ENCODE measurements around the gene NPW. TPM values are rescaled to one million over a fixed set of nuclear protein-coding genes. Genes with fewer than 3 reads are reported as not detected.

The NPW gene
- total and polyA plus RNA-seq, 9 of the 15 experiments (the other 6 are each of a cell fraction or from before 2014, with no cell fraction given): 0.14 to 4.0 (median 2.6) TPM; not detected in 4

GRCh38 chr16:2001456-2002355 is 17.9 kb upstream of the NPW start:
- peaks cover 45% of the 10 kb centered on the region for H3K79me2 ChIP-seq (ENCODE audit: control insufficient read depth, insufficient read depth, low read length)
- no peak overlapping the region for H2AFZ ChIP-seq (ENCODE audit: low read depth, low read length)
- BruUV-seq (replicated peaks): no TSS peak
- no peak overlapping the region for H3K4me3 ChIP-seq
- H3K9me1 ChIP-seq (ENCODE audit: control insufficient read depth, insufficient read depth, low read length): peaks cover 9% of the 10 kb centered on the region
- DNase-seq (ENCODE audit: extremely low read depth in 1 of 4, low spot score in 3 of 4) (no peak), ATAC-seq (no peak), FAIRE-seq (no peak)
- H3K4me2 ChIP-seq (ENCODE audit: insufficient read depth, low read length): no peak overlapping the region
- peaks cover 7 to 80% of the 10 kb centered on the region in 2 experiments for H3K4me1 ChIP-seq (replicated peaks in 1 of 2; ENCODE audit: control insufficient read depth in 2 of 2, insufficient read depth in 2 of 2, low read length in 2 of 2)
- H3K27ac ChIP-seq (ENCODE audit: extremely low read depth, low read depth, low read length): no peak overlapping the region
- POLR2A ChIA-PET: interaction anchor here (0.7 kb wide), 1 partner anchor 154 kb away, joined by 4 read pairs; the partner anchor contains the start of gene TRAF7
- no peaks in the 10 kb centered on the region for H3K9me3 ChIP-seq (replicated peaks; ENCODE audit: control insufficient read depth, insufficient read depth, low read depth, low read length)
- 97% methylated on average over 40 of the region's 53 CpGs for WGBS (ENCODE audit: insufficient coverage, low coverage, missing lambda C conversion rate)
- intact Hi-C loops (cut with micrococcal nuclease) (no loop called here), in situ Hi-C loops (cut with MboI) (no loop called here)
- peaks cover 95% of the 10 kb centered on the region for H3K36me3 ChIP-seq (ENCODE audit: control insufficient read depth, insufficient read depth, low read length)
- no peaks in the 10 kb centered on the region for H3K27me3 ChIP-seq (ENCODE audit: control insufficient read depth in 2 of 2, insufficient read depth in 2 of 2, low read length in 2 of 2)
- peak overlapping the region in 1 of 2 experiments; percentile 43; a peak in 1 of 4 replicates for H3K9ac ChIP-seq (ENCODE audit: insufficient read depth in 1 of 2, low read depth in 2 of 2, low read length in 2 of 2)
- TF ChIP-seq RBFOX2 (IDR thresholded peaks at IDR 0.05; ENCODE audit: low read depth, low read length) (peak; percentile 46), POLR2G (IDR thresholded peaks at IDR 0.05; ENCODE audit: low read depth, low read length) (peak; percentile 54), ZNF133 (CRISPR knock-in tag; IDR thresholded peaks at IDR 0.05) (no peak)
- H4K20me1 ChIP-seq (replicated peaks; ENCODE audit: control insufficient read depth, insufficient read depth, low read length): peaks cover 23% of the 10 kb centered on the region
- CTCF ChIA-PET (ENCODE audit: low intra/inter-chr PET ratio): no interaction called here

All from K562 (cell line).